ENCODE data around the gene RUBCN.
A peak's percentile ranks its signal among the peaks of the same experiment; 100 is the strongest.
"Not testable (repeated sequence)": the region's sequence is repeated elsewhere in the genome, so short reads cannot be mapped to it uniquely, and the experiment has no call there.

Gene RUBCN

GRCh38 chr3:197656129-197656528, 80.6 kb downstream of the RUBCN start:
- DNase-seq = not testable (repeated sequence)

- not testable (repeated sequence) for DNase-seq
These were observed 81.7 kb downstream of the RUBCN start for GRCh38 chr3:197654998-197655330.

GRCh38 chr3:197654090-197654997, 82.4 kb downstream of the RUBCN start:
- peak; percentile 36 for DNase-seq

- not testable (repeated sequence) for DNase-seq
These were observed 83.8 kb downstream of the RUBCN start for GRCh38 chr3:197652860-197653259.

- not testable (repeated sequence) for DNase-seq
These were observed 89.1 kb downstream of the RUBCN start for GRCh38 chr3:197647649-197648048.

- DNase-seq = not testable (repeated sequence)
These were observed 89.5 kb downstream of the RUBCN start for GRCh38 chr3:197647191-197647590.

GRCh38 chr3:197646294-197646693, 90.4 kb downstream of the RUBCN start:
- not testable (repeated sequence) for DNase-seq

GRCh38 chr3:197637556-197637955, 99.1 kb downstream of the RUBCN start:
- DNase-seq = not testable (repeated sequence)

- DNase-seq = not testable (repeated sequence)
These were observed 104.7 kb downstream of the RUBCN start for GRCh38 chr3:197631989-197632388.

GRCh38 chr3:197630766-197631165, 105.9 kb downstream of the RUBCN start:
- not testable (repeated sequence) for DNase-seq

- DNase-seq = not testable (repeated sequence)
These were observed 107.4 kb downstream of the RUBCN start for GRCh38 chr3:197629286-197629685.

- peak; percentile 87 for DNase-seq
These were observed 108.8 kb downstream of the RUBCN start for GRCh38 chr3:197627772-197628523.

- DNase-seq = not testable (repeated sequence)
These were observed 109.4 kb downstream of the RUBCN start for GRCh38 chr3:197627158-197627771.

- DNase-seq = not testable (repeated sequence)
These were observed 110.1 kb downstream of the RUBCN start for GRCh38 chr3:197626404-197627157.

- not testable (repeated sequence) for DNase-seq
These were observed 115.2 kb downstream of the RUBCN start for GRCh38 chr3:197621478-197621877.

All from activated CD4-positive, alpha-beta T cell treated with anti-CD3 and anti-CD28 coated beads for 1 hour (primary cell).